SK-N-SH treated with all-trans-retinoic acid at 6 μM for 48 hours (cell line): Measurements from ENCODE around the gene ZNF503.

ENCODE experiments used
- ATAC-seq: fragments of 200-7000 bp; cut with Tn5 transposase; 3 replicates; pipeline ENCODE4 v1.9.1; 2020; ENCODE audit warnings: mild to moderate bottlenecking, moderate library complexity
- ARNTL ChIP-seq: fragments of 450-650 bp; formaldehyde crosslinking; IDR thresholded peaks from 2 replicates; pipeline ENCODE4 v1.5.0; 2020; ENCODE audit warnings: low read depth, mild to moderate bottlenecking, moderate library complexity, borderline replicate concordance
- BACH2 ChIP-seq: fragments of 250-450 bp; sonication (Bioruptor Pico); IDR thresholded peaks from 2 replicates; pipeline ENCODE4 v1.9.0; 2021; ENCODE audit warnings: mild to moderate bottlenecking, borderline replicate concordance
- CREB5 ChIP-seq: fragments of 250-450 bp; sonication (Bioruptor Pico); IDR thresholded peaks from 2 replicates; pipeline ENCODE4 v1.5.1; 2020; ENCODE audit warnings: low read depth, mild to moderate bottlenecking, moderate library complexity
- CSDC2 ChIP-seq: fragments of 250-450 bp; sonication (Bioruptor Pico); IDR thresholded peaks from 2 replicates; pipeline ENCODE4 v1.5.0; 2020; ENCODE audit warnings: mild to moderate bottlenecking, moderate library complexity
- CSRNP3 ChIP-seq: fragments of 250-450 bp; sonication (Bioruptor Pico); IDR thresholded peaks from 2 replicates; pipeline ENCODE4 v1.5.1; 2021; ENCODE audit warnings: mild to moderate bottlenecking, moderate library complexity
- ESRRG ChIP-seq: fragments of 250-450 bp; sonication (Bioruptor Pico); IDR thresholded peaks from 2 replicates; pipeline ENCODE4 v1.6.1; 2021; ENCODE audit warnings: mild to moderate bottlenecking
- GLIS3 ChIP-seq: fragments of 250-450 bp; sonication (Bioruptor Pico); IDR thresholded peaks from 2 replicates; pipeline ENCODE4 v1.5.0; 2020; ENCODE audit warnings: mild to moderate bottlenecking, moderate library complexity
- ISL1 ChIP-seq: fragments of 250-450 bp; sonication (Bioruptor Pico); IDR thresholded peaks from 2 replicates; pipeline ENCODE4 v2.1.2; 2022; ENCODE audit warnings: mild to moderate bottlenecking, moderate library complexity
- OSR1 ChIP-seq: fragments of 250-450 bp; sonication (Bioruptor Pico); IDR thresholded peaks from 2 replicates; pipeline ENCODE4 v1.8.0; 2022; ENCODE audit warnings: moderate library complexity, mild to moderate bottlenecking, inconsistent platforms
- PATZ1 ChIP-seq: fragments of 250-450 bp; sonication (Bioruptor Pico); IDR thresholded peaks from 2 replicates; pipeline ENCODE4 v1.8.0; 2020; ENCODE audit warnings: mild to moderate bottlenecking, moderate library complexity, borderline replicate concordance
- POU6F1 ChIP-seq: fragments of 250-450 bp; sonication (Bioruptor Pico); IDR thresholded peaks from 2 replicates; pipeline ENCODE4 v1.8.0; 2021; ENCODE audit warnings: low read depth, mild to moderate bottlenecking, moderate library complexity, borderline replicate concordance
- PPARA ChIP-seq: fragments of 250-450 bp; sonication (Bioruptor Pico); IDR thresholded peaks from 2 replicates; pipeline ENCODE4 v1.5.0; 2020; ENCODE audit warnings: mild to moderate bottlenecking, borderline replicate concordance
- SNAI2 ChIP-seq: fragments of 250-450 bp; sonication (Bioruptor Pico); IDR thresholded peaks from 2 replicates; pipeline ENCODE4 v1.5.0; 2020; ENCODE audit warnings: mild to moderate bottlenecking, moderate library complexity
- TCF4 ChIP-seq: fragments of 250-450 bp; sonication (Bioruptor Pico); IDR thresholded peaks from 2 replicates; pipeline ENCODE4 v1.8.0; 2021; ENCODE audit warnings: mild to moderate bottlenecking, moderate library complexity, borderline replicate concordance
- TOX ChIP-seq: fragments of 250-450 bp; sonication (Bioruptor Pico); IDR thresholded peaks from 2 replicates; pipeline ENCODE4 v1.8.0; 2021; ENCODE audit warnings: mild to moderate bottlenecking, moderate library complexity, borderline replicate concordance
- ZC3H10 ChIP-seq: fragments of 250-450 bp; sonication (Bioruptor Pico); IDR thresholded peaks from 2 replicates; pipeline ENCODE4 v1.5.1; 2021; ENCODE audit warnings: mild to moderate bottlenecking, moderate library complexity
- ZFP3 ChIP-seq: fragments of 250-450 bp; sonication (Bioruptor Pico); IDR thresholded peaks from 2 replicates; pipeline ENCODE4 v1.5.0; 2020; ENCODE audit warnings: mild to moderate bottlenecking, moderate library complexity
- ZFP30 ChIP-seq: fragments of 450-650 bp; formaldehyde crosslinking; IDR thresholded peaks from 2 replicates; pipeline ENCODE4 v1.5.0; 2022; ENCODE audit warnings: mild to moderate bottlenecking, moderate library complexity
- ZNF565 ChIP-seq: fragments of 450-650 bp; formaldehyde crosslinking; conservative IDR thresholded peaks from 2 replicates; pipeline ENCODE4 v1.5.0; 2020; ENCODE audit warnings: low read depth, mild to moderate bottlenecking, moderate library complexity
- ZNF70 ChIP-seq: fragments of 450-650 bp; formaldehyde crosslinking; IDR thresholded peaks from 2 replicates; pipeline ENCODE4 v1.5.0; 2020; ENCODE audit warnings: mild to moderate bottlenecking, moderate library complexity
- ZNF8 ChIP-seq: fragments of 450-650 bp; formaldehyde crosslinking; IDR thresholded peaks from 2 replicates; pipeline ENCODE4 v1.5.0; 2020; ENCODE audit warnings: mild to moderate bottlenecking, moderate library complexity

ZNF503 gene

GRCh38 chr10:75436896-75437295 lies 35.3 kb upstream of the ZNF503 start (continued):
- TF ChIP-seq POU6F1 (CRISPR knock-in tag) (no peak), ESRRG (CRISPR knock-in tag) (no peak)

GRCh38 chr10:75435291-75435690 lies 33.7 kb upstream of the ZNF503 start:
- TF ChIP-seq ZFP3 (CRISPR knock-in tag): no peak
- ATAC-seq: no peak

- TF ChIP-seq ZFP30 (CRISPR knock-in tag) (no peak), TCF4 (CRISPR knock-in tag) (no peak), ZNF8 (CRISPR knock-in tag) (no peak), POU6F1 (CRISPR knock-in tag) (no peak), GLIS3 (no peak), TOX (no peak), ZNF565 (CRISPR knock-in tag) (no peak), CSRNP3 (CRISPR knock-in tag) (no peak), PATZ1 (no peak), ZNF70 (CRISPR knock-in tag) (no peak), ISL1 (CRISPR knock-in tag) (no peak), CREB5 (no peak)
- ATAC-seq: no peak
These were observed 32.7 kb upstream of the ZNF503 start for GRCh38 chr10:75434291-75434690.

GRCh38 chr10:75433216-75433615 lies 31.7 kb upstream of the ZNF503 start:
- ATAC-seq: no peak
- TF ChIP-seq BACH2 (CRISPR knock-in tag): no peak
- no peak for TF ChIP-seq ZFP3 (CRISPR knock-in tag)
- no peak for TF ChIP-seq ZFP30 (CRISPR knock-in tag)
- TF ChIP-seq ZNF8 (CRISPR knock-in tag): no peak
- TF ChIP-seq ZNF70 (CRISPR knock-in tag): no peak
- TF ChIP-seq ZC3H10 (CRISPR knock-in tag): no peak
- TF ChIP-seq CSDC2: no peak
- no peak for TF ChIP-seq CREB5
- TF ChIP-seq PATZ1: no peak
- TF ChIP-seq PPARA: no peak
- TF ChIP-seq ESRRG (CRISPR knock-in tag): no peak
- no peak for TF ChIP-seq OSR1
- no peak for TF ChIP-seq SNAI2 (CRISPR knock-in tag)
- TF ChIP-seq GLIS3: no peak
- no peak for TF ChIP-seq TOX
- TF ChIP-seq POU6F1 (CRISPR knock-in tag): no peak
- TF ChIP-seq ZNF565 (CRISPR knock-in tag): no peak
- TF ChIP-seq ARNTL (CRISPR knock-in tag): no peak
- TF ChIP-seq, all 23 proteins: peak for 0
